Measurements from ENCODE around the gene C20orf204. TPM values are rescaled to one million over a fixed set of nuclear protein-coding genes. Genes with fewer than 3 reads are reported as not detected.

The C20orf204 gene
- total RNA-seq, 1 donor from 2014 or later, result 2.2 TPM

- ChIA-PET CTCF (interaction anchor here (0.9 to 2.8 kb wide), 4 partner anchors 12 to 97 kb away, joined by 3 to 13 read pairs (median 6); partner anchors contain the start of gene PRPF6), POLR2A (interaction anchor here (0.6 to 8.1 kb wide), 11 partner anchors 12 to 558 kb away, joined by 3 to 77 read pairs (median 8); partner anchors contain the start of genes NPBWR2, PPDPF, PRPF6 and SAMD10)
- Mint-ChIP-seq H3K36me3 (ENCODE audit: low read depth) (peaks cover 33% of the 10 kb centered on the region), H3K9me3 (no peaks in the 10 kb centered on the region), H3K4me1 (peaks cover 66% of the 10 kb centered on the region), H3K27me3 (no peaks in the 10 kb centered on the region), H3K27ac (peak overlapping the region; percentile 89), H3K4me3 (peak overlapping the region; percentile 87)
- intact Hi-C loops (cut with micrococcal nuclease), result loop anchor here (1.0 to 5.0 kb wide), 2 partner anchors 15 to 96 kb away; partner anchors contain the start of genes PRPF6 and TCEA2
- DNase-seq (peak; percentile 63), ATAC-seq (ENCODE audit: low read depth) (peak; percentile 49)
- TF ChIP-seq CTCF (IDR thresholded peaks at IDR 0.05), result no peak
These were observed 42.0 kb downstream of the C20orf204 start for GRCh38 chr20:64077876-64078551.

- TF ChIP-seq CTCF (IDR thresholded peaks at IDR 0.05), result no peak
- ATAC-seq (ENCODE audit: low read depth) (no peak), DNase-seq (no peak)
- Mint-ChIP-seq H3K27ac (peak overlapping the region; percentile 89), H3K27me3 (no peaks in the 10 kb centered on the region), H3K36me3 (ENCODE audit: low read depth) (peaks cover 25% of the 10 kb centered on the region), H3K9me3 (no peaks in the 10 kb centered on the region), H3K4me3 (peak overlapping the region; percentile 87), H3K4me1 (peaks cover 66% of the 10 kb centered on the region)
- ChIA-PET POLR2A (interaction anchor here (0.6 to 8.1 kb wide), 16 partner anchors 12 to 558 kb away, joined by 3 to 77 read pairs (median 6); partner anchors contain the start of genes LIME1, NPBWR2, PCMTD2 and PPDPF), CTCF (interaction anchor here (0.8 to 7.5 kb wide), 3 partner anchors 9 to 42 kb away, joined by 3 to 80 read pairs (median 3); partner anchors contain the start of gene TCEA2)
- intact Hi-C loops (cut with micrococcal nuclease), result loop anchor here (1.0 to 5.0 kb wide), 3 partner anchors 16 to 97 kb away; partner anchors contain the start of genes PRPF6 and TCEA2
These were observed 42.9 kb downstream of the C20orf204 start for GRCh38 chr20:64078934-64079272.

- no peak for TF ChIP-seq CTCF (IDR thresholded peaks at IDR 0.05)
- Mint-ChIP-seq H3K9me3 (no peaks in the 10 kb centered on the region), H3K36me3 (ENCODE audit: low read depth) (peaks cover 20% of the 10 kb centered on the region), H3K4me3 (peak within 1 kb of the TSS; percentile 87), H3K4me1 (peaks cover 68% of the 10 kb centered on the region), H3K27me3 (peaks cover 3% of the 10 kb centered on the region), H3K27ac (peak within 1 kb of the TSS; percentile 89)
- CTCF ChIA-PET, result interaction anchor here (0.8 to 7.5 kb wide), 4 partner anchors 10 to 106 kb away, joined by 3 to 80 read pairs (median 3); partner anchors contain the start of gene TCEA2
- ATAC-seq (ENCODE audit: low read depth) (peak; percentile 49), DNase-seq (peak; percentile 86)
- POLR2A ChIA-PET, result interaction anchor here (0.6 to 8.1 kb wide), 19 partner anchors 13 to 559 kb away, joined by 3 to 77 read pairs (median 6); partner anchors contain the start of genes LIME1, NPBWR2, PCMTD2 and PPDPF
- intact Hi-C loops (cut with micrococcal nuclease), result loop anchor here (1.0 to 5.0 kb wide), 2 partner anchors 21 to 97 kb away; partner anchors contain the start of gene PRPF6
These were observed 43.5 kb downstream of the C20orf204 start, which contains the start of gene RGS19 for GRCh38 chr20:64079273-64080012. Gene RGS19 (minus strand): TSS chr20:64079518. CDS start chr20:64076886, 2,632 bp downstream.

- ATAC-seq (ENCODE audit: low read depth), result peak; percentile 0
- no peaks in the 10 kb centered on the region for H3K9me3 Mint-ChIP-seq
- ChIA-PET CTCF (interaction anchor here (0.8 to 7.5 kb wide), 3 partner anchors 22 to 107 kb away, joined by 3 to 80 read pairs (median 5); no protein-coding TSS in a partner anchor), POLR2A (interaction anchor here (0.7 to 8.1 kb wide), 17 partner anchors 13 to 559 kb away, joined by 3 to 77 read pairs (median 6); partner anchors contain the start of genes NPBWR2, PPDPF, PRPF6 and SAMD10)
- no peak for TF ChIP-seq CTCF (IDR thresholded peaks at IDR 0.05)
- no peak for DNase-seq
- peaks cover 4% of the 10 kb centered on the region for H3K27me3 Mint-ChIP-seq
- intact Hi-C loops (cut with micrococcal nuclease), result no loop called here
- peak within 1 kb of the TSS; percentile 89 for H3K27ac Mint-ChIP-seq
- peaks cover 68% of the 10 kb centered on the region for H3K4me1 Mint-ChIP-seq
- H3K4me3 Mint-ChIP-seq, result peak within 1 kb of the TSS; percentile 87
- H3K36me3 Mint-ChIP-seq (ENCODE audit: low read depth), result peaks cover 13% of the 10 kb centered on the region
These were observed 44.2 kb downstream of the C20orf204 start, which contains the start of gene OPRL1 for GRCh38 chr20:64080013-64080812. Gene OPRL1 (plus strand): TSS chr20:64080082. CDS start chr20:64092721, 12,639 bp downstream.
